Retina (tissue), 1 donor: ENCODE data around the gene ARG1.

Experiments used
- DNase-seq: peaks from one replicate; pipeline ENCODE4 v3.0.0-alpha.2; 2016

ARG1 gene

DNA sequence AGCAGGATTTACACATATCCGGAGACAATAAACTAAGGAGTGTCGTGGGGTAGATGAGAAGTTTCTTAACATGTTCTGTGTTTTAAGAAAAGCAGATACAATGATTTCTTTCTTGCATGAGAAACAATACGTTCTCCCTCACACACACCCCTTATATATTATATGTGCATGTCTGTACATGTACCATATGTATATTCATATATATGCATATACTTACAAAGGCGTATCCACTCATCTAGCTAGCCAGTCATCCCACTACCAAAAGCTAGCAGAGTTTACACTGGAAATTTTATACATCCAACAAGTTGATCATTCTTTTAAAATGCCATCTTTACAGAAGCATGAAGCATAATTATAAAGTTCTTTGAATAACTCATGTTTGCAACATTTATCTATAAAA lies 14.9 kb downstream of the ARG1 start:
- DNase-seq: no peak

- no peak for DNase-seq
These were observed 15.6 kb downstream of the ARG1 start for GRCh38 chr6:131588643-131589042.

DNA sequence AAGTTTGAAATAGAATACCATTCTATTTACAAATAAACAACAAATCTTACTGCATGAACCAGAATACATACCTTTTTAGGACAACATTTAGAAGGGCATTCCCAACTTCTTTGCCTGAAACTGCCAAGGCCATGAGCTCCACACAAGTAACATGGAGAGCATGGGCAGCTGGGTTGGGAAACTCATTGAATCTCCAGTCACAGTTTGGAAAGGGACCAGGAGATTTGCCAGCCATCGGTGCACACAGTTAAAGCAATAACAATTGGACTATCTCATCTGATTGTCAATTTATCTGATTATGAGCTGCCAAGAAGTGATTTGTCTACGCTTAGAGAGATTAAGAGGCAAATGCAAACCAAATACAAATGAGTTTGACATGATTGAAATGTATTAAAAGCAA lies 19.9 kb downstream of the ARG1 start:
- no peak for DNase-seq

DNA sequence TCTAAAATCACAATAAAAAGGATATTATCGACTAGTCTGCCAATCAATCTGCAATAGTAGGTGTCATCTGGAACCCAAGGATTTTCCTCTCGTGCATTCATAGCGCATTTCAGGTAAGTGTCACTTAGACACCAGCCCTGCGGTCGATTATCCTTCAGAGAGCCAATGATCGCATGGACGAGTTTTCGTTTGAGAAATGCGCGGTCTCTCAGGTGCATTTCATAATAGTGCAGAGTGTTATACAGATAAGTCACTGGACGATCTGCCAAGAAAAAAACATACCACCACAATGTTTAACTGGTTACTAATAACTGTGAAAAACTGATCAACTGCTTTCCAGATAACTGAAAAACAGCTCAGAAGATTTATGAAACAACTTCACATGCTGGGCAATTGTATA lies 21.0 kb downstream of the ARG1 start:
- DNase-seq: no peak

DNA sequence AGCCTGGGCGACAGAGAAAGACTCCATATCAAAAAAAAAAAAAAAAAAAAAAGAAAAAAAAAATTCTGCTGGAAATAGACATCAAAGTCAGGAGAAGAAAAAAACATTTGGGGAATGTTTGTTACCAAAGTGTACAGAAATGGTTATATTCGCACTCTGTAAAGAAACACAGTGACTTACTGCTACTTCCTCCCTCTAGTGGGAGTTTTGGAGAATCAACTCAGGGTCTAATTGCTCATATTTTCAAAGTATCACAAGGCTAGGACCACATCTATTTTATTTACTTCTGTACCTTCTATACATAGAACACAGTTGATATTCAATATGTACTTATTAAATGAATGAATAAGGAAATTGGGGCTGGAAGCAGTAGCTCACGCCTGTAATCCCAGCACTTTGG lies 24.4 kb downstream of the ARG1 start:
- DNase-seq: no peak

- no peak for DNase-seq
These were observed 27.7 kb downstream of the ARG1 start for GRCh38 chr6:131600716-131601115.

GRCh38 chr6:131602781-131603312 lies 29.8 kb downstream of the ARG1 start:
- no peak for DNase-seq

DNA sequence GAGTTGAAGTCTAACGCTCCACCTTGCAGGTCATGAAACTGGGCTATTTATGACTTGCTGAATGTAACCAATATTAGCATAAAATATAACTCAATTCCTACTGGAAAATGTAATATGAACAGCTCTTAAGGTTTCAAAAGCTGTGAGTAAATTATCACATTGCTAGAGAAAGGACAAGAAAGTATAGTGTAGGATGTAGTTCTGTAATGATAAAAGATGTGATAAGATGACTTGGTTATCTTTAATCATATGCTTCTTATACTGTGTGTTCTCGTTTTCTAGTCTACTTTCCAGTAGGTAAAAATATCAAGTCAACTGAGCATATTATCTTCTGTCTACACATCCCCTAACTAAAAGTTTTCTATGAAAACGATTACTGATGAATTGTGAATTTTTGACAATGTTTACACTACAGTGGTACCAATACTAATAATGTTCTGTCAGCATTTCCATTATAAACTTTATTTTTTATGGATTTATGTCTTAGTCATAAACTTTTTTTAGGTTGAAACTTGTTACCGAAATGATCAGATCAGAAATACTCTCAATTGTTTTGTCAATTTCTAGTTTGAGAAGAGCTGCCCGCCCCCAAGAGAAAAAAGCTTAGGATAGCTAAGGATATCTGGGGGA lies 40.4 kb downstream of the ARG1 start:
- no peak for DNase-seq

GRCh38 chr6:131615275-131615674 lies 42.2 kb downstream of the ARG1 start:
- DNase-seq: no peak

DNA sequence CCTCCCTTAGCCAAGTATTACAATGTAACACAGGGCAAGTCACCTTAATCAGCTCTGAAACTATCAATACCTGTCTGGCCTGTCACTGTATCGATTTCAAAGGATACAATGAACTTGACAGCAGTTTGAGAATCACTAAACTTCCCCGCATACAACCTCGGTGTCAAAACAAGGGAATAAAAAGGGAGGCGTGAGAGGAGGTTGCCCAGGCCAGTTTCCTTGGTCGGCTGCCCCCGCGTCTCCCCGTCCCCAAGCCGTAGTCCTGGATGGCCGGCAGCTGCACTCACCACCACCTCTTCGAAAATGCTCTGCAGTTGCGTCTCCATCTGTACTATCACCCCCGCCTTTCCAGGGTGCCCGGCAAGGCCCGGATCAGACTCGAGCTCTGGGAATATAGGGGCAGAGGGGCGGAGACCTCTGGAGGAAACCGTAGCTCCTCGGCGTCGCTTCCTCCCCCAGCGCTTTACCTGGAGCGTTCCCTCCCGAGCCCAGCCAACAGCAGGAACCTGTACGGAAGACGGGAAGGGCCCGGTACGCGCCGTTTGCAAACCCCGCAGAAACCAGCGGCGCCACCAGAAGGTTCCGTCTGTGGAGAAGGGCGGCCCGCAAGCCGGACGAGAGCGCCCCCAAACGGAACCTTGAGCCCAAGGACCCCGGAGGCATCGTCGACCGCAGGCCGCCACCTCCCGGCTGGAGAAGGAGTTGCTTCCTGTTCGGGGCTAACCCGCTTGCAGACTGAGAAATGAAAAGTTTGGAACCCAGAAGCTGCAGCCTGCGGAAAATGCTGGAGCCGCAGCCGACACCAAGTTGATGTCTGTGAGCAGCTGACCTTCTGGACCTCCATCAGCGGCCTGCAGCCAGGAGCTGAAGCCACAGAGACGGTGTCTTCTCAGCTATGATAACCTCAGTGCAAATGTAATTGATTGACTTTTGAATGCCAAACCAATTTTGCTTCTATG lies 55.0 kb downstream of the ARG1 start, which contains the start of gene MED23:
TSS of gene MED23 (minus strand) at position 519 of the 959 bp plus-strand sequence. CDS start at position 326, 193 bp downstream.
- peak; percentile 99 for DNase-seq

- no peak for DNase-seq
These were observed 55.7 kb downstream of the ARG1 start for GRCh38 chr6:131628726-131629125.

GRCh38 chr6:131629651-131630050 lies 56.6 kb downstream of the ARG1 start:
- DNase-seq: no peak

GRCh38 chr6:131631625-131632289 lies 58.7 kb downstream of the ARG1 start:
- no peak for DNase-seq
